ENCODE measurements around the gene MGRN1. TPM values are rescaled to one million over a fixed set of nuclear protein-coding genes. Genes with fewer than 3 reads are reported as not detected.

Gene MGRN1
- total RNA-seq, 2 donors from 2014 or later: 35.6 to 47.4 TPM

GRCh38 chr16:4682084-4682591 is 57.5 kb downstream of the MGRN1 start:
- Histone ChIP-seq H3K27ac (peak overlapping the region in 1 of 2 donors; percentile 80), H3K27me3 (no peaks in the 10 kb centered on the region), H3K4me1 (peaks cover 0 to 23% of the 10 kb centered on the region in 2 donors), H3K36me3 (peaks cover 54% of the 10 kb centered on the region), H3K4me3 (no peak overlapping the region), H3K9me3 (no peaks in the 10 kb centered on the region)
- TF ChIP-seq, protein P1, sequence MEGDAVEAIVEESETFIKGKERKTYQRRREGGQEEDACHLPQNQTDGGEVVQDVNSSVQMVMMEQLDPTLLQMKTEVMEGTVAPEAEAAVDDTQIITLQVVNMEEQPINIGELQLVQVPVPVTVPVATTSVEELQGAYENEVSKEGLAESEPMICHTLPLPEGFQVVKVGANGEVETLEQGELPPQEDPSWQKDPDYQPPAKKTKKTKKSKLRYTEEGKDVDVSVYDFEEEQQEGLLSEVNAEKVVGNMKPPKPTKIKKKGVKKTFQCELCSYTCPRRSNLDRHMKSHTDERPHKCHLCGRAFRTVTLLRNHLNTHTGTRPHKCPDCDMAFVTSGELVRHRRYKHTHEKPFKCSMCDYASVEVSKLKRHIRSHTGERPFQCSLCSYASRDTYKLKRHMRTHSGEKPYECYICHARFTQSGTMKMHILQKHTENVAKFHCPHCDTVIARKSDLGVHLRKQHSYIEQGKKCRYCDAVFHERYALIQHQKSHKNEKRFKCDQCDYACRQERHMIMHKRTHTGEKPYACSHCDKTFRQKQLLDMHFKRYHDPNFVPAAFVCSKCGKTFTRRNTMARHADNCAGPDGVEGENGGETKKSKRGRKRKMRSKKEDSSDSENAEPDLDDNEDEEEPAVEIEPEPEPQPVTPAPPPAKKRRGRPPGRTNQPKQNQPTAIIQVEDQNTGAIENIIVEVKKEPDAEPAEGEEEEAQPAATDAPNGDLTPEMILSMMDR (IDR thresholded peaks at IDR 0.05): no peak
- DNase-seq (ENCODE audit: low spot score): no peak

DNA sequence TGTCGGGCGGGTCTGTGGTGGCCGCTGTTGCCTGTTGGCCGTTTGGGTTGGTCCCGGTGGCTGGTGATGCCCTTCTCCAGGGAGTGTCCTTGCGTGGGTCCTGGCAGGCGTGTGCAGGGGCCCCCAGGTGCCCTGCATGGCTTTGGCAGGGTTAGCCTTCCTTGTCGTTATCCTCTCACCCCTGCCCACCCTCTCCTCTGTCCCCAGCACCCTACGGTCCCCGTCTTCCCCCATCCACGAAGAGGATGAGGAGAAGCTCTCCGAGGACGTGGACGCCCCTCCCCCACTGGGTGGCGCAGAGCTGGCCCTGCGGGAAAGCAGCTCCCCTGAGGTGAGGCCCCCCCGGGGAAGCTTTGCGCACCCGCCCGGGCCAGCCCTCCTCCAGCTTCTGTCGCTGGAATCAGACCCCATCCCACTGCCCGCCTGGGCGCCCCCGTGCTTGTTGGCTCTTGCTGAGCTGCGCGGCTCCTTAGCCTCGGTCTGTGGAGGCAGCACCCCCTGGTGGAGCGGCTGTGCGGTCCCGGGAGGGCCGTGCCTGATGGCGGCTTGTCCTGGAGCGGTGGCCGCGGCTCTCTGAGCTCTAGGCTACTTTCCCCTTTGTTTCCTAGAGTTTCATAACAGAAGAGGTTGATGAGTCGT is 58.1 kb downstream of the MGRN1 start:
- peaks cover 0 to 19% of the 10 kb centered on the region in 2 donors for H3K4me1 ChIP-seq
- H3K36me3 ChIP-seq: peaks cover 59% of the 10 kb centered on the region
- no peaks in the 10 kb centered on the region for H3K9me3 ChIP-seq
- TF ChIP-seq, protein P1 (IDR thresholded peaks at IDR 0.05): no peak
- no peak for DNase-seq (ENCODE audit: low spot score)
- H3K27me3 ChIP-seq: no peaks in the 10 kb centered on the region
- no peak overlapping the region for H3K4me3 ChIP-seq
- no peak overlapping the region for H3K27ac ChIP-seq

- no peak for DNase-seq (ENCODE audit: low spot score)
- Histone ChIP-seq H3K4me1 (peaks cover 0 to 16% of the 10 kb centered on the region in 2 donors), H3K27me3 (no peaks in the 10 kb centered on the region), H3K27ac (no peak overlapping the region), H3K4me3 (no peak overlapping the region), H3K9me3 (no peaks in the 10 kb centered on the region), H3K36me3 (peaks cover 61% of the 10 kb centered on the region)
- TF ChIP-seq, protein P1 (IDR thresholded peaks at IDR 0.05): no peak
Observed at GRCh38 chr16:4683255-4684057, 58.8 kb downstream of the MGRN1 start.

- no peak overlapping the region for H3K27ac ChIP-seq
- H3K9me3 ChIP-seq: no peaks in the 10 kb centered on the region
- peaks cover 67% of the 10 kb centered on the region for H3K36me3 ChIP-seq
- no peaks in the 10 kb centered on the region for H3K27me3 ChIP-seq
- DNase-seq (ENCODE audit: low spot score): no peak
- TF ChIP-seq, protein P1 (IDR thresholded peaks at IDR 0.05): no peak
- H3K4me1 ChIP-seq: peaks cover 0 to 13% of the 10 kb centered on the region in 2 donors
- H3K4me3 ChIP-seq: no peak overlapping the region
Observed at GRCh38 chr16:4684058-4684715, 59.6 kb downstream of the MGRN1 start.

GRCh38 chr16:4684763-4685162 is 60.1 kb downstream of the MGRN1 start:
- TF ChIP-seq, protein P1 (IDR thresholded peaks at IDR 0.05): no peak
- H3K27ac ChIP-seq: no peak overlapping the region

More at GRCh38 chr16:4684763-4685162, 60.1 kb downstream of the MGRN1 start:
- Histone ChIP-seq H3K9me3 (no peaks in the 10 kb centered on the region), H3K4me3 (no peak overlapping the region), H3K36me3 (peaks cover 68% of the 10 kb centered on the region), H3K4me1 (peaks cover 0 to 7% of the 10 kb centered on the region in 2 donors), H3K27me3 (no peaks in the 10 kb centered on the region)
- no peak for DNase-seq (ENCODE audit: low spot score)

Measured in right atrium auricular region (tissue), 2 donors.